Right lobe of liver (tissue), 6 donors: Measurements from ENCODE around the gene ATP5F1A. TPM values are rescaled to one million over a fixed set of nuclear protein-coding genes. Genes with fewer than 3 reads are reported as not detected.
A peak's percentile ranks its signal among the peaks of the same experiment; 100 is the strongest.

ENCODE experiments used
- ATAC-seq, 4 donors: fragments of 200-7000 bp; cut with Tn5 transposase; one replicate each; pipeline ENCODE4 v1.9.1; 2020; ENCODE audit warnings: mild to moderate bottlenecking in 4 of 4, moderate library complexity in 4 of 4
- DNase-seq, 3 donors: peaks; one replicate each; pipeline ENCODE4 v3.0.0-alpha.2; 2020
- H3K27ac ChIP-seq, 3 donors: fragments of 200-600 bp; one replicate each; pipeline ENCODE4 v1.8.0; 2022
- H3K27me3 ChIP-seq, 2 donors: fragments of 200-600 bp; one replicate each; pipeline ENCODE4 v1.8.0; 2022
- H3K36me3 ChIP-seq, 4 donors: fragments of 200-600 bp; sonication (generic) in 1 of 4; one replicate each; pipeline versions ENCODE4 v1.5.1 to v1.8.0; 2017 to 2022; ENCODE audit warnings: control low read depth in 1 of 4
- H3K4me1 ChIP-seq, 4 donors: fragments of 200-600 bp; sonication (generic) in 1 of 4; one replicate each; pipeline versions ENCODE4 v1.5.1 to v1.8.0; 2017 to 2022; ENCODE audit warnings: control low read depth in 1 of 4
- H3K4me3 ChIP-seq, 3 donors: fragments of 200-600 bp; one replicate each; pipeline ENCODE4 v1.8.0; 2022
- H3K9me3 ChIP-seq, 4 donors: fragments of 200-600 bp; sonication (generic) in 1 of 4; one replicate each; pipeline versions ENCODE4 v1.5.1 to v1.8.0; 2017 to 2022; ENCODE audit warnings: control low read depth in 1 of 4
- CTCF ChIP-seq, 4 donors: fragments of 200-600 bp in 3 of 4; fragments of 450-650 bp in 1 of 4; IDR thresholded peaks; one replicate each; pipeline versions ENCODE4 v1.5.1 to v1.8.0; 2016 to 2022; ENCODE audit warnings: antibody characterized with exemption in 4 of 4, mild to moderate bottlenecking in 2 of 4
- POLR2A ChIP-seq: fragments of 450-650 bp; IDR thresholded peaks from one replicate; pipeline ENCODE4 v1.6.1; 2017; ENCODE audit warnings: antibody characterized with exemption, mild to moderate bottlenecking
- WGBS: methylation state at CpG from one replicate; pipeline ENCODE4 v1.1.6; 2018; ENCODE audit warnings: low coverage, low lambda C conversion rate; ENCODE audit not compliant: insufficient coverage; ENCODE audit errors: missing lambda C conversion rate; 5-methylcytosine and 5-hydroxymethylcytosine counted together
- intact Hi-C, 2 donors: fragments of 100-400 bp; cut with DNase I; formaldehyde crosslinking; loops; one replicate each; pipeline versions ENCODE4 v1.11.2 to v1.14.1; 2022
- total RNA-seq, 6 experiments: library from RNA; depleted of rRNA in 2 of 6; stranded (reverse); fragments of >200 nt in 2 of 6; fragmentation: NEBNext Ultra II Directional in 3 of 6; extraction: Animal tissue kit (Norgen Biotek cat#: 25700) in 3 of 6; gene quantifications; one replicate each; pipeline versions ENCODE4 v1.1.0 to v1.2.4, GENCODE V29; 2016 to 2023
- donor health status: DM: no; HTN: yes; CAD: no.
- donor health status: DM: no; HTN: no; CAD: no.
- donor health status: DM: no; HTN: no; CAD: no.
- donor health status: DM: no; HTN: yes; CAD: no.
- donor health status: DM: no; HTN: yes; CAD: no.

ATP5F1A gene
- total RNA-seq, 6 experiments from 2014 or later: 243 to 405 (median 286) TPM

GRCh38 chr18:46054956-46055837 is 42.9 kb downstream of the ATP5F1A start:
- no peak overlapping the region for H3K4me3 ChIP-seq
- 64% methylated on average over 6 of the region's 6 CpGs for WGBS
- TF ChIP-seq CTCF (IDR thresholded peaks at IDR 0.05): no peak
- TF ChIP-seq POLR2A: no peak
- no peak for DNase-seq
- peaks cover 0 to 21% (median 9%) of the 10 kb centered on the region in 4 donors for H3K4me1 ChIP-seq
- H3K9me3 ChIP-seq: no peaks in the 10 kb centered on the region
- no peak overlapping the region for H3K27ac ChIP-seq
- ATAC-seq: no peak
- intact Hi-C loops: no loop called here
- H3K27me3 ChIP-seq: no peaks in the 10 kb centered on the region
- H3K36me3 ChIP-seq: no peaks in the 10 kb centered on the region

- H3K36me3 ChIP-seq: no peaks in the 10 kb centered on the region
- peaks cover 0 to 21% (median 9%) of the 10 kb centered on the region in 4 donors for H3K4me1 ChIP-seq
- TF ChIP-seq CTCF (IDR thresholded peaks at IDR 0.05) (no peak), POLR2A (no peak)
- ATAC-seq (no peak), DNase-seq (no peak)
- no peaks in the 10 kb centered on the region for H3K27me3 ChIP-seq
- H3K9me3 ChIP-seq: no peaks in the 10 kb centered on the region
- intact Hi-C loops: no loop called here
- H3K4me3 ChIP-seq: no peak overlapping the region
- 90% methylated on average over 6 of the region's 6 CpGs for WGBS
- peak overlapping the region in 2 of 3 donors; percentile 32 to 75 for H3K27ac ChIP-seq
Measured at GRCh38 chr18:46053368-46054095, 44.6 kb downstream of the ATP5F1A start.

DNA sequence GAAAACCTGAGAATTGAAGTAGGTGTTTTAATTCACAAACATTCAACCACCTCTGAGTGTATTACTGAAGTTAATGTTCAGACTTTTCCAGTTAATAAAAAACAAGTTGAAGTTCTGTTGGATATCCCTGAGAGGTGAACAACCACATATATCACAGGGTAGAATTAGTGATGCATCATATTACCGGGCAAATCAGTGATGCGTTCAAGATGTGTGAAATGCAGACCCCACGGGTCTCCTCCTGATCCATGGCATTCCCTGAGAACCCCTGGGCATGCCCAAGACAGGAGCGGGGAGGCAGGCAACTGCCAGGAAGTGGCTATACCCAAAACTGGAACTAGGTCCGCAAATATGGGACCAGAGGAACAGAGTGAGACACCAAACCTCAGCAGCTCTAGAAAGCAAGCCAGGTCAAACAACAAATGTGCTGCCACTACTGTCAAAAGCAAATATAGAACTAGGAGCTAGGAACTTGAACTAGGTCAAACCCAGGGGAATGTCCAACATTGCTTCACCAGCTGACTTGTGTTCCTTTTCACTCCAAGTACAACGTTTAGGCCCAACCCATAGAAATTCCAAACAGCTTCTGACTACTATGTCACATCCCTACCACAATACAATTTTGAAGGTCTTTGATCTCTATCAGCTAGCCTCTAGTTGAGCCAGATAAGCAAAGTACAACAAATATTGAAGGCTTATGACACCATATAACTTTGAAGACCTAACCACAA is 46.2 kb downstream of the ATP5F1A start:
- ATAC-seq (peak; percentile 93 to 97 (median 96)), DNase-seq (peak in 2 of 3 donors; percentile 25 to 81)
- no peaks in the 10 kb centered on the region for H3K9me3 ChIP-seq
- peak overlapping the region; percentile 54 to 75 (median 69) for H3K27ac ChIP-seq
- H3K36me3 ChIP-seq: no peaks in the 10 kb centered on the region
- peaks cover 0 to 21% (median 9%) of the 10 kb centered on the region in 4 donors for H3K4me1 ChIP-seq
- no peaks in the 10 kb centered on the region for H3K27me3 ChIP-seq
- H3K4me3 ChIP-seq: peak overlapping the region in 1 of 3 donors; percentile 31
- intact Hi-C loops: no loop called here
- 32% methylated on average over 6 of the region's 6 CpGs for WGBS
- TF ChIP-seq CTCF (IDR thresholded peaks at IDR 0.05) (no peak), POLR2A (peak; percentile 33)

- Histone ChIP-seq H3K4me3 (no peak overlapping the region), H3K27me3 (no peaks in the 10 kb centered on the region), H3K36me3 (no peaks in the 10 kb centered on the region), H3K27ac (no peak overlapping the region), H3K4me1 (peaks cover 0 to 21% (median 9%) of the 10 kb centered on the region in 4 donors), H3K9me3 (no peaks in the 10 kb centered on the region)
- no peak for DNase-seq
- no peak for ATAC-seq
- 100% methylated on average over 5 of the region's 5 CpGs for WGBS
- no peak for TF ChIP-seq POLR2A
- no peak for TF ChIP-seq CTCF (IDR thresholded peaks at IDR 0.05)
- intact Hi-C loops: no loop called here
Measured at GRCh38 chr18:46050268-46050667, 47.8 kb downstream of the ATP5F1A start.
